SK-N-MC (cell line): Measurements from ENCODE around the gene DLEC1.

Experiments
- DNase-seq: peaks from one replicate; pipeline ENCODE4 v3.0.0-alpha.2; 2011; ENCODE audit warnings: low read depth, low spot score
- H3K27ac ChIP-seq: fragments of 200-600 bp; sonication (generic); 2 replicates; pipeline ENCODE4 v1.5.1; 2016; ENCODE audit warnings: mixed run types
- H3K36me3 ChIP-seq: fragments of 200-600 bp; sonication (generic); 2 replicates; pipeline ENCODE4 v1.6.1; 2017; ENCODE audit warnings: antibody characterized with exemption, low read length, mixed read lengths; ENCODE audit not compliant: insufficient read depth
- H3K4me3 ChIP-seq: fragments of 200-600 bp; sonication (generic); 2 replicates; pipeline ENCODE4 v1.5.1; 2016
- H3K9ac ChIP-seq: fragments of 200-600 bp; sonication (generic); 2 replicates; pipeline ENCODE4 v1.8.0; 2017; ENCODE audit warnings: mixed run types, mixed read lengths; ENCODE audit not compliant: insufficient read length
- H3K9me3 ChIP-seq: fragments of 200-600 bp; sonication (generic); 2 replicates; pipeline ENCODE4 v1.6.1; 2017; ENCODE audit warnings: low read depth, mild to moderate bottlenecking, antibody characterized with exemption, low read length, moderate library complexity, mixed read lengths
- EZH2 ChIP-seq: fragments of 200-600 bp; sonication (generic); IDR thresholded peaks from one replicate; pipeline ENCODE4 v1.6.1; 2017; ENCODE audit warnings: antibody characterized with exemption
- FOXP2 ChIP-seq: optimal IDR thresholded peaks from 2 replicates; pipeline ENCODE3; 2011; ENCODE audit warnings: mild to moderate bottlenecking, moderate library complexity; ENCODE audit not compliant: insufficient read depth; ENCODE audit errors: extremely low read length, control extremely low read depth
- POLR2AphosphoS5 ChIP-seq: IDR thresholded peaks from 2 replicates; pipeline ENCODE4 v1.6.1; 2012; ENCODE audit warnings: mild to moderate bottlenecking, low read depth, low read length, borderline replicate concordance

The DLEC1 gene

DNA sequence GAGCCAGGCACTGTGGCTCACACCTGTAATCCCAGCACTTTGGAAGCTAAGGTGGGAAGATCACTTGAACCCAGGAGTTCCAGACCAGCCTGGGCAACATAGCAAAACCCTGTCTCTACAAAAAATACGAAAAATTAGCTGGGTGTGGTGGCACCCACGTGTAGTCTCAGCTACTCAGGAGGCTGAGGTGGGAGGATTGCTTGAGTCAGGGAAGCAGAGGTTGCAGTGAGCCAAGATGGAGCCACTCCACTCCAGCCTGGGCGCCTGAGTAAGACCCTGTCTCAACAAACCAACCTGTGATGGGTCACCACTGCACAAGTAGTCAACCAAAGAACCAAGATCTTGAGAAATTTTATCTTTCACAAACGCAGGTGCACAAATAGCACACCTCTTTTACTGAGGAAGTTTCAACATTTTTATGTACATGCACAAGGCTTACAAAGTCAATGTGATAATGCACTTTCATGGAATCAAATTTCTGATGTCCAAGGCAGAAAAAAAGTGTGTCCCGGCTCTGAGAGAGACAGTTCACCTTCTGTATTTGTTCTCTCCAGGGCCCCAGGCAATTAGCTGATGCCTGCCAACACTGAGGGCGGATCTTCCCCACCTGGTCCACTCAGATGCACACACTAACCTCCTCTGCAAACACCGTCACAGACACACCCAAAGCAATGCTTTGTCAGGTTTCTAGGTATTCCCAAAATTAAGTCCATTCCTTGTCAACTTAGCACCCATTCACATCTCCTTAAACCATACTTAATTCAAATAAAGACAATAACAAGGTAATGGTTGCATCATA lies 85.5 kb downstream of the DLEC1 start:
- no peak overlapping the region for H3K27ac ChIP-seq
- no peaks in the 10 kb centered on the region; the same call in 1 of the 2 replicates for H3K36me3 ChIP-seq
- no peaks in the 10 kb centered on the region for H3K9me3 ChIP-seq
- no peak overlapping the region for H3K9ac ChIP-seq
- no peak for DNase-seq
- TF ChIP-seq EZH2 (no peak), POLR2AphosphoS5 (no peak), FOXP2 (no peak)
- no peak overlapping the region for H3K4me3 ChIP-seq

DNA sequence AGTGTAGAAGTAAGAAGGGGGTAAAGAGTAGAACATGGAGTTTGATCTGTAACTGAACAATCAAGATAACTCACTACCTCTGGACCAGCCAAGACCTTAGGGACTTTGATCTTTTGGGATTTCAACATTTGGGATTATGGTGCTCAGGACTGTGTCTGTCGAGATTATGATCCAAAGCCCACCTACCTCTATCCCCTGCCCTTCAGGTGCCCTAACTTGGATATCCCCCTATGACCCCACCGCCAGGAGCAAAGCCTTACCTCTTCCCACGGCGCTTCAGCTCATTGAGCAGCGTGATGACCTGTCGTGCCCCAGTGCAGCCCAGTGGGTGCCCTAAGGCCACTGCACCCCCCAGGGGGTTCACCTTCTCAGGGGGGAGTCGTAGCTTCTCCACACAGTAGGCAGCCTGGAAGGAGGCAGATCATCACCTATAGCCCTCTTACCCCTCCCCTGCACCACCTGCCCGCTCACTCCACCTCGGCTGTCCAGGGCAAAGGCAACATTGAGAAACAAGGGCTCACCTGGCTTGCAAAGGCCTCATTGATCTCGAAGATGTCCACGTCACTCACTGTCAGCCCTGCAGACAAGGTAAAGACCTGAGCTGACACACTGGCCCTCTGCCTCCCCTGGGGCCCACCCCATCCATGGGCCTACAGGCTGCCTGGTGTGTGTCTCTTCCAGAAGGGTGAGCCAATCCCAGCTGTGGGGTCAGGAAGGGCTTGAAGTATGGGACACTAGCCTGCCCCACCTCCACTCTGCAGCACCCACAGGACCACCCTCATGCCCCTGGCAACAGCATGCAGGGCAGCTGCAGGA lies 86.5 kb downstream of the DLEC1 start:
- no peak for DNase-seq
- no peak overlapping the region for H3K9ac ChIP-seq
- H3K9me3 ChIP-seq, result no peaks in the 10 kb centered on the region
- H3K4me3 ChIP-seq, result no peak overlapping the region
- H3K36me3 ChIP-seq, result no peaks in the 10 kb centered on the region; the same call in 1 of the 2 replicates
- H3K27ac ChIP-seq, result no peak overlapping the region
- TF ChIP-seq FOXP2 (no peak), EZH2 (no peak), POLR2AphosphoS5 (no peak)

DNA sequence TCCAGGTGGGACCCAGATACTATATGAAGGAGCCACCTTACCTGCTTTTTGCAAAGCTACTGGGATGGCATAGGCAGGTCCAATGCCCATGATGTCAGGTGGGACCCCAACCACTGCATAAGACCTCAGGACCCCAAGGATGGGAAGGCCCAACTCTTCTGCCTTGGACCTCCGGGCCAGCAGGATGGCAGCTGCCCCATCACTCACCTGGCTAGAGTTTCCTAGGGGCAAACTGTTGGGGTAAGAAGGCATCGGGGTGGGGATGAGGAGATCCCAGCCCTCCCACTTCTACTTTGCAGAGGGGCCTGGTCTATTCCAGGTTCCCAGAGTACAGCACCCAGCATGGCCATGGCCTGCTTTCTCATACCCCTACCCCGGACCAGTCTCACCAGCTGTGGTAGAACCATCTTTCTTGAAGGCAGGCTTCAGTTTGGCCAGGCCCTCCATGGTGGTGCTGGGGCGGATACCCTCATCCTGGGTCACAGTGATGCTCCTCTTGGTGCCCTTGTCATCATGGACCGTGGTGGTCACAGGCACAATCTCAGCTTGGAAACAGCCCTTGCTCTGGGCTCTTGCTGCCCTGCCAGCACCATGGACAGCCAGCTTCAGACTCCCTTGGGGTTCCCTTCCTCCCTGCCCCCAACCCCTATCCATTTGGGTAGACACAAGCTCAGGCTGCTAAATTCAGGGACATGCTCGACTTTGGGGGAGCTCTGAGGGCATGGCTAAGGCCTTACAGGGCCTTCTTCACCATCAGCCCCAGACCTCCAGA lies 87.3 kb downstream of the DLEC1 start:
- Histone ChIP-seq H3K9ac (no peak overlapping the region), H3K4me3 (no peak overlapping the region), H3K9me3 (no peaks in the 10 kb centered on the region), H3K27ac (no peak overlapping the region), H3K36me3 (no peaks in the 10 kb centered on the region; the same call in 1 of the 2 replicates)
- no peak for DNase-seq
- TF ChIP-seq FOXP2 (no peak), POLR2AphosphoS5 (no peak), EZH2 (no peak)

DNA sequence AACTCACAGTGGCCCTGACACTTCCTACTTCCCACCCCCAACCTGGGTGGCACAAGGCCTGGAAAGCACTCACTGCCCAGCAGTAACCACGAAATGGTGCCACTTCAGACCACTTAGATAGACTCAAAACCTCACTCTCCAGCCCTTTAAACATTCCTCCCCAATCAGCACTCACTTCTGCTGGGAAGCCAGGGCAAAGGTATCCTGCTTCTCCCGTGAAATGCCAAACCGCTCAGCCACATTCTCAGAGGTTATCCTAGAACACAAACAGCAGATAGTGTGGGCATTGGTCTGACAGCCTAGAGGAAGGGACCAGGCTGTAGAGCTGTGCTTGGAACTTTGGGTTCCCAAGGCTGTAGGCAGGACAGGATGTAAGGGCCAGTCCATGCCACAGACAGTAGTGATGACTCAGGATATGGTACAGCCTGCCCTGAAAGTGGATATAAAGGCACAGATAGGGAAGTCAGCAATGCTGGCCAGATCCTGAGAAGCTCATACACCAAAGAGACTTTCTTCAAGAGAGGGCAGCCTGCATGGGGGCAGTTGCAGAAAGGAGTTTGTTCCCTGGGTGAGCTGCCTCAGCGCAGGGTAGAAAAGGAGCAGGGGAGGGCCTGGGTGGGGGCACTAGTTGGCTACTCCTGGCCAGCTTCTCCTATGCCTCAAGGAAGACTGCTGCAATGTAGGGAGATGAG lies 88.7 kb downstream of the DLEC1 start:
- no peaks in the 10 kb centered on the region; the same call in 1 of the 2 replicates for H3K36me3 ChIP-seq
- H3K4me3 ChIP-seq, result no peak overlapping the region
- H3K9ac ChIP-seq, result no peak overlapping the region
- no peak overlapping the region for H3K27ac ChIP-seq
- no peaks in the 10 kb centered on the region for H3K9me3 ChIP-seq
- TF ChIP-seq FOXP2, result no peak
- TF ChIP-seq EZH2, result no peak
- TF ChIP-seq POLR2AphosphoS5, result no peak
- no peak for DNase-seq

DNA sequence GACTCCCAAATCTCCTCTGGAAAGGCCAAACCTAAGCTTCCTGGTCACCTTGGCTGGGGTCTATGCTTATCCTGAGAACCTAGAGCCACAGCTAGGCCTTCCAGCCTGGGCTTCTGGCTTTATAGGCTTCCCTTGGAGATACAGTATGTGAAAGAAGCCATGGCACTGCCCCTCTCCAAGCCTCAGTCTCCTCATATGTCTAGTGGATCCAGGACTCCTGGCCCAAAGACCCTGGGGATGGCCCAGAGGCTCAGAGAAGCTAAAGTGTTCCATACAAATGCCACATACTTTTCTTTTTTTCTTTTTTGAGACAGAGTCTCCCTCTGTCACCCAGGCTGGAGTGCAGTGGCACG lies 89.3 kb downstream of the DLEC1 start:
- no peak overlapping the region for H3K4me3 ChIP-seq
- no peaks in the 10 kb centered on the region for H3K9me3 ChIP-seq
- no peak for DNase-seq
- no peak overlapping the region for H3K9ac ChIP-seq
- no peaks in the 10 kb centered on the region; the same call in 1 of the 2 replicates for H3K36me3 ChIP-seq
- no peak for TF ChIP-seq POLR2AphosphoS5
- TF ChIP-seq FOXP2, result no peak
- TF ChIP-seq EZH2, result no peak
- no peak overlapping the region for H3K27ac ChIP-seq

DNA sequence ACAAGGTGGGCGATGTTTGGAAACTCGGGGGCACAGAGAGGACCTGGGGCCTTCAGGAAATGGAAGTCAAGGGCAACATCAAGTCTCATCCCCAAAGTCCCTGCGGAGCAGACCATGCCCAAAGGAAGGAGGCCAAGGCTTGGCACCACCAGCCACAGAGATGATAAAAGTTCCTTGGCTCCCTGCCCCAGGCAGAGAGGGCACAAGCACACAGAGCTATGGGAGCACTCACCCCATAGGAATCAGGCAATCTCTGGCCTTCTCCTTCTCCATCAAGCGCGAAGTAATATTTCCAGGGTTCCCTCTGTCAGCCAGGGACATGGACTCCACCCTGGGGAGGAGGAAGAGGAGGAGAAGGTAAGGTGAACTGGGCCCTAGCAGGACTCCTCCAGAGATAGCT lies 90.0 kb downstream of the DLEC1 start:
- Histone ChIP-seq H3K27ac (no peak overlapping the region), H3K4me3 (no peak overlapping the region), H3K9me3 (no peaks in the 10 kb centered on the region), H3K9ac (no peak overlapping the region), H3K36me3 (no peaks in the 10 kb centered on the region; the same call in 1 of the 2 replicates)
- DNase-seq, result no peak
- no peak for TF ChIP-seq POLR2AphosphoS5
- no peak for TF ChIP-seq EZH2
- TF ChIP-seq FOXP2, result no peak

DNA sequence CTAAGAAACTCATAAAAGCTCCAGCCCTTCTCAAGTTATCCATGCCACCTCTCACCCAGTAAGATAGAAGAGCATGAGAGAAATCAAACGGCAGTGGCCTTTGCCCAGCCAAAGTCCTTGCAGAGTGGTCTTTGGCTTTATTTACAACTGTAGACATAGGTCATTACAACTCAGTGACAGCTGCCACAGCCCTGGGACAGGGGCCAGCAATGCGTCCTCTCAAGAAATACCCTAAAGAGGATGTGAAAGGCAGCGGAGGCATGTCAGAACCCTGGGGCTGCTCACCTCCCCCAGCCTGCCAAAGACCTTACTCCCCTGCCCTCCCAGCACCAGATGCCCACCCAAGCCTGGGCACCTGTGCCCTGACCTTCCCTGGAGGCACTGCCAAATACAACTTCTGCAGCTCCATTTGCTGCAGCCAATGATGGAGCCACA lies 91.6 kb downstream of the DLEC1 start:
- H3K36me3 ChIP-seq, result no peaks in the 10 kb centered on the region; the same call in 1 of the 2 replicates
- TF ChIP-seq POLR2AphosphoS5 (no peak), EZH2 (no peak), FOXP2 (no peak)
- no peak for DNase-seq
- no peak overlapping the region for H3K27ac ChIP-seq
- H3K9me3 ChIP-seq, result no peaks in the 10 kb centered on the region
- H3K9ac ChIP-seq, result no peak overlapping the region
- H3K4me3 ChIP-seq, result no peak overlapping the region
